Mesenteric fat pad (tissue), 1 donor: ENCODE data around the gene CTCFL. TPM values are rescaled to one million over a fixed set of nuclear protein-coding genes. Genes with fewer than 3 reads are reported as not detected.
"Not testable (repeated sequence)": the region's sequence is repeated elsewhere in the genome, so short reads cannot be mapped to it uniquely, and the experiment has no call there.

Experiments used
- DNase-seq: peaks from one replicate; pipeline ENCODE4 v3.0.0-alpha.2; 2020; ENCODE audit warnings: low spot score
- total RNA-seq: library from RNA; stranded (reverse); fragmentation: NEBNext Ultra II Directional; extraction: Animal tissue kit (Norgen Biotek cat#: 25700); gene quantifications from one replicate; pipeline ENCODE4 v1.2.1, GENCODE V29; 2021
- donor health status: DM: yes; HTN: yes; CAD: no.

The CTCFL gene
- total RNA-seq, 1 donor from 2014 or later = 0.16 TPM

GRCh38 chr20:57536771-57537724, 12.1 kb upstream of the CTCFL start:
- no peak for DNase-seq

GRCh38 chr20:57536120-57536708, 11.3 kb upstream of the CTCFL start:
- no peak for DNase-seq

- DNase-seq = no peak
These were observed 10.4 kb upstream of the CTCFL start for GRCh38 chr20:57535297-57535696.

DNA sequence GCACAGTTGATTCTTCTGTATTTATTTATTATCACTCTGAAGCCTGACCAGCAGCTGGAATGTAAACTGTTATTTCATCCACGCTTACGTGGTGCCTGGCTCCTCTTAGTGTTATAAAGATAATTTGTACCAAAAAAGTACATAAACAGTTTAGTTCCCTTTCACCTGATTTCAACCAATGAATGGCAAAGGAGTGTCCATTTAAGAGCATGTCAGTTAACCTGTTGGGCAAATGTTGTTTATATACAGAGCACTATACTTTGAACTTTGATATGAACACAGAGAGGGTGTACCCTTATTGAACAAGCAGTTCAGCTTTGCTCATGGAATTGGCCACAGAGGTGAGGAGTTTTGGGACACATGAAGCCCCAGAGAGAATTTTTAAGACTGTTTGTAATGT, 7.2 kb upstream of the CTCFL start:
- no peak for DNase-seq

- no peak for DNase-seq
These were observed 5.5 kb upstream of the CTCFL start for GRCh38 chr20:57530327-57530981.

GRCh38 chr20:57529810-57530209, 4.9 kb upstream of the CTCFL start:
- DNase-seq = no peak

GRCh38 chr20:57529160-57529585, 4.2 kb upstream of the CTCFL start:
- no peak for DNase-seq

- no peak for DNase-seq
These were observed 3.2 kb upstream of the CTCFL start for GRCh38 chr20:57528148-57528547.

GRCh38 chr20:57527728-57528127, 2.8 kb upstream of the CTCFL start:
- DNase-seq = no peak

- no peak for DNase-seq
These were observed 2.0 kb upstream of the CTCFL start for GRCh38 chr20:57526885-57527460.

GRCh38 chr20:57526087-57526884, 1.3 kb upstream of the CTCFL start:
- DNase-seq = no peak

- no peak for DNase-seq
These were observed 567 bp upstream of the CTCFL start for GRCh38 chr20:57525328-57526086.

DNA sequence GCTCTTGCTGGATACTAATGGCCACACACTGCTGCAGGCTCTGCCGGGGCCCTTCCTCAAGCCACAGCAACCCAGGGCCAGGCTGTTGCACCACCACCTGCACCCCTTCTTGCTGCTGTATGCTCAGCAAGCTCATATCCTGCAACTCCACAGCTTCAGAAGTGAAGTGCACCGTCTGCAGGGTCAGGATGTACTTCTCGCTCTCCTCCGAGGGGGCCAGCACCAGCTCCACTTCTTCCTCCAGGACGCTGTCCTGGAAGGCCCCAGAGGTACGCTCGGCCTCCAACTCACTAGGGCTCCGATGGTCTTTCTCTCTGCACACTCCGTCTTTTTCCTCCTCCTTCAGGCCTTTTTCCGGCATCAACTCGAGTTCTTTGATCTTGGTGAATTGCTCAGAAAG, 1.2 kb downstream of the CTCFL start:
- no peak for DNase-seq

DNA sequence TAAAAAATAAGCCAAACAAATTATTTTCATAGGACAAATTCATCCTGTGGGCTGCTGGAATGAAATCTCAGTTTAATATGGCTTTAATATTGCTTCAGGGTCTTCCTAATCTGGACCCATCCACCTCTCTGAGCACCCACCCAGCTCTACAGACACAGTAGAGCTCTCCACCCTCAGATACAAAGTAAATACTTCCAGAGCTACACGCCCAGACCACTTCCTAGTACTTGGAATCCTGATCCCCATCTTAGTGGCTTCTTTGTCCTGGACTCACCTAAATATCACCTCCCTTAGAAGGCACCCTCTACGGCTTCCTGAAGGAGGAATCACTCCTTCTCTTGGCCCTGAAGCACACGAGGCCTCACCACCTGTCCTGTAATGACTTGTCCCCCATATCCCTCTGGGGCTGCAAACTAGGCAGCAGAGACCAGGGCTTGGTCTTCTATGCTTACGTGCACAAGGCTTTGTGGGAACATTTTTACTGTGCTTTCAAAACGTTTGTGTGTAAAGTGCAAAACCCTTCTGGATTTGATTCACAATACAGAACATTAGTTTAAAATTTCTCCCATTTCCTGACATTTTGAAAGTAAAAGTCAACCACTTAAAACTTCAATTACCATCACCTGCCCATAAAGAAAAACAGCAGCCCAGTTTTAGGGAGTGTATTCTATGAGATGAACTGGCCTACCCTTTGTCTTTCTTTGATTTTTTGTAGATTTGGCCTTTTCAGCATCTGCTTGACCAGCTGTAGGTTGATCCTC, 2.4 kb downstream of the CTCFL start:
- no peak for DNase-seq

DNA sequence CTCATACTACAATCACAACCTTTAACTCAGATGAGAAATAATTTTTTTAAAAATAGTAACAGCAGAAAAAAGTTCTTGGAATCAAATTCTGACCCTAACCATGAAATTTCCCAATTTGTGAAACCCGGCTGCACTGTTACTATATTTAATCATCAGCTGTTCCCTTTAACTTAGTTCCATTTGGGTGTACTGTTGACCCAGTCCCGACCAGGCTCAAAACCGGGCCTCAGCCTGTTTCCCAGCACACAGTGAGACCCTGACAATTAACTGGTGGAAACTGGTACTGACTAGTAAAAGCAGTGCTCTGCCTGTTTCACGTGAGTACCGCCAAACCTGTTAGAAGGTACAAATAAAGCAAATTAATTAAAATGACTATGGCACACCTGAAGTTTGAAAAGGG, 7.0 kb downstream of the CTCFL start:
- no peak for DNase-seq

GRCh38 chr20:57514273-57514751, 10.6 kb downstream of the CTCFL start:
- no peak for DNase-seq

DNA sequence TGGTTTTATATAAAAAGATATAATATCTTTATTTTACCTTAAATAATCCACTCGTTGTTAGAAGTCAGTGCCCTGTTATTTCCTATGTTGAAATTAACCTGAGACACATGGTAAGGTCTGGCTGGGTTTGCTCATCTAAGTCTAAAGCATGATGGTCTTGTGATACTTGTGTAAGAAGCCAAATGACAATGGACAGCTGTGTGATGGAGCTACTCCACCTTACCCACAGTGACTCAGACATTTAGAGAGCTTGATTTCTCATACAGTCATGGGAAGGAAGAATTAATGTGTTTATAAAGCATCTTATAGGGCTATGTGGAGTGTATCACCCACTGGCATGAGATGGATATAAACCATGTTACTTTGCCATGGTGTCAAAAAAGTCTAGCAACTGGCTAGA, 11.7 kb downstream of the CTCFL start:
- DNase-seq = no peak

DNA sequence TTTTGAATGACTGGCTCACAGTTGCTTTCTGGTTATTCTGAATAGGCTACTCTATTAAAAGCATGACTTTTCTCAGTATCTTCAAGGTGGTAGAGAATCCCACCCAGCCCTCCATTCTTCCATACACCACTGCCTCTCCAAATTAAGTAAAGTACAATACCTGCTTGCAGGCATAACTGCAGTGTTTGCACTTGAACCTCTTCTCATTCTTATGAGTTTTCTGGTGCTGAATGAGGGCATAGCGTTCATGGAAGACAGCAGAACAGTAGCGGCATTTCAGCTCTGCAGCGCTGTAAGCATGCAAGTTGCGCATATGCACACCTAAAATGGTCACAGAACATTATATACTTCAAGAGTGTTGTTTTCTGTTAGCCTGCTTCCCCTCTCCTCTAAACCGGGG, 12.5 kb downstream of the CTCFL start:
- no peak for DNase-seq

DNA sequence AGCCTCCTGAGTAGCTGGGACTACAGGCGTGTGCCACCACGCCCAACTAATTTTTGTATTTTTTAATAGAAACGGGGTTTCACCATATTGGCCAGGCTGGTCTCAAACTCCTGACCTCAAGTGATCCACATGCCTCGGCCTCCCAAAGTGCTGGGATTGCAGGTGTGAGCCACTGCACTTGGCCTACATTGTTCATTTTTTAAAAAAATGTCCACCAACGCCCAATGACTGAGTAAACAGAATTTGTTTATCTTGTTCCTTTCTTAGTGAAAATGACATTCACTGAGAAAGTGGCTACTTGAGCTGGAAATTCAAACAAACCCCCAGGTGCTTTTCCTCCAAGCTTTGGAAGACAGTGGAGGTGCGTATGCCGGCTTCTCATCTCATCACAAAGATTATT, 13.2 kb downstream of the CTCFL start:
- not testable (repeated sequence) for DNase-seq
